Adrenal gland (tissue), 5 donors: ENCODE data around the gene PRSS3.
"Not testable (repeated sequence)": the region's sequence is repeated elsewhere in the genome, so short reads cannot be mapped to it uniquely, and the experiment has no call there.

ENCODE experiments used
- CTCF ChIP-seq, 6 experiments: fragments of 450-650 bp in 4 of 6; fragments of 200-600 bp in 2 of 6; sonication (generic) in 1 of 6; IDR thresholded peaks; 1 replicate in 5 of 6; 2 replicates in 1 of 6; pipeline versions ENCODE4 v1.5.1 to v1.8.0; 2016 to 2021; ENCODE audit warnings: antibody characterized with exemption in 6 of 6, mild to moderate bottlenecking in 2 of 6, moderate library complexity in 1 of 6
- POLR2A ChIP-seq, 2 donors: fragments of 450-650 bp; IDR thresholded peaks; one replicate each; pipeline ENCODE4 v1.6.1; 2017; ENCODE audit warnings: antibody characterized with exemption in 2 of 2, mild to moderate bottlenecking in 2 of 2, moderate library complexity in 1 of 2
- donor health status: DM: no; HTN: no; CAD: no.

- TF ChIP-seq CTCF, POLR2A (IDR thresholded peaks at IDR 0.05): not testable (repeated sequence)
These were observed 31.9 kb downstream of the PRSS3 start for GRCh38 chr9:33827285-33827684.
